Activated CD8-positive, alpha-beta T cell treated with anti-CD3 and anti-CD28 coated beads, Interleukin-2, amount 10 ng/mL, durations not matched to agents 7 days and 5 days (primary cell): Measurements from ENCODE around the gene PEX16. TPM values are rescaled to one million over a fixed set of nuclear protein-coding genes. Genes with fewer than 3 reads are reported as not detected.

ENCODE experiments used
- ATAC-seq: fragments of 150-1000 bp; cut with Tn5 transposase; one replicate; pipeline ENCODE4 v1.10.0; 2021; ENCODE audit warnings: moderate library complexity
- CTCF ChIA-PET: fragments of 350-600 bp; sonication (Branson Sonifier 250); formaldehyde crosslinking; loops from one replicate; lab custom pipeline; 2021; ENCODE audit warnings: antibody characterized with exemption; lab: Charles Lee
- POLR2A ChIA-PET: fragments of 350-600 bp; sonication (Branson Sonifier 250); formaldehyde crosslinking; loops from one replicate; lab custom pipeline; 2021; ENCODE audit warnings: antibody characterized with exemption; lab: Charles Lee
- DNase-seq: peaks from one replicate; pipeline ENCODE4 v3.0.0-alpha.2; 2020
- H3K27ac Mint-ChIP-seq: one replicate; pipeline ENCODE4 v1.8.0; 2021; ENCODE audit warnings: mild to moderate bottlenecking, mixed read lengths
- H3K27me3 Mint-ChIP-seq: one replicate; pipeline ENCODE4 v1.8.0; 2021; ENCODE audit warnings: low read depth, mixed read lengths
- H3K36me3 Mint-ChIP-seq: one replicate; pipeline ENCODE4 v1.8.0; 2021; ENCODE audit warnings: low read depth, mixed read lengths
- H3K4me1 Mint-ChIP-seq: one replicate; pipeline ENCODE4 v1.8.0; 2021; ENCODE audit warnings: low read depth, mixed read lengths
- H3K4me3 Mint-ChIP-seq: one replicate; pipeline ENCODE4 v1.8.0; 2021; ENCODE audit warnings: mild to moderate bottlenecking, mixed read lengths
- H3K9me3 Mint-ChIP-seq: one replicate; pipeline ENCODE4 v1.8.0; 2022; ENCODE audit warnings: mixed read lengths; ENCODE audit not compliant: insufficient read depth
- total RNA-seq, 2 experiments: library from RNA; stranded (reverse); gene quantifications; one replicate each; pipeline ENCODE4 v1.2.3, GENCODE V29; 2021

PEX16 gene
- 10 to 100 TPM; 50.0 to 54.6 TPM for total RNA-seq

GRCh38 chr11:45917623-45918330 lies at the start of gene PEX16:
Gene PEX16, minus strand, starts transcription at chr11:45917877. Its CDS starts 66 bp downstream, at chr11:45917811.
- ChIA-PET POLR2A (interaction anchor here (0.7 to 2.5 kb wide), 7 partner anchors 9 to 83 kb away, joined by 3 to 16 read pairs (median 4); no protein-coding TSS in a partner anchor), CTCF (interaction anchor here (0.6 to 2.4 kb wide), 12 partner anchors 46 to 320 kb away, joined by 3 to 13 read pairs (median 4); partner anchors contain the start of gene CRY2)
- Mint-ChIP-seq H3K4me3 (peak within 1 kb of the TSS; percentile 94), H3K27ac (peak within 1 kb of the TSS; percentile 99), H3K27me3 (peaks cover 6% of the 10 kb centered on the region), H3K36me3 (peaks cover 16% of the 10 kb centered on the region), H3K4me1 (peaks cover 50% of the 10 kb centered on the region), H3K9me3 (no peaks in the 10 kb centered on the region)
- DNase-seq, result peak; percentile 98
- peak; percentile 94 for ATAC-seq

- H3K27me3 Mint-ChIP-seq, result no peaks in the 10 kb centered on the region
- peaks cover 7% of the 10 kb centered on the region for H3K36me3 Mint-ChIP-seq
- peak; percentile 91 for ATAC-seq
- POLR2A ChIA-PET, result interaction anchor here (0.8 kb wide), 1 partner anchor 14 kb away, joined by 4 read pairs; no protein-coding TSS in a partner anchor
- no peaks in the 10 kb centered on the region for H3K9me3 Mint-ChIP-seq
- H3K4me1 Mint-ChIP-seq, result no peaks in the 10 kb centered on the region
- DNase-seq, result peak; percentile 69
- CTCF ChIA-PET, result interaction anchor here (0.8 to 4.9 kb wide), 62 partner anchors 9 to 594 kb away, joined by 3 to 83 read pairs (median 5); partner anchors contain the start of genes CRY2, PEX16 and SLC35C1
- H3K4me3 Mint-ChIP-seq, result no peak overlapping the region
- no peak overlapping the region for H3K27ac Mint-ChIP-seq
Observed at GRCh38 chr11:45964911-45965389, 47.3 kb upstream of the PEX16 start.

- Mint-ChIP-seq H3K27ac (no peak overlapping the region), H3K9me3 (no peaks in the 10 kb centered on the region), H3K27me3 (no peaks in the 10 kb centered on the region), H3K4me3 (no peak overlapping the region), H3K36me3 (no peaks in the 10 kb centered on the region), H3K4me1 (no peaks in the 10 kb centered on the region)
- DNase-seq (no peak), ATAC-seq (no peak)
- ChIA-PET POLR2A (no interaction called here), CTCF (interaction anchor here (0.7 kb wide), 1 partner anchor 14 kb away, joined by 3 read pairs; no protein-coding TSS in a partner anchor)
Observed at GRCh38 chr11:45961751-45962240, 44.1 kb upstream of the PEX16 start.

GRCh38 chr11:45960387-45961095 lies 42.9 kb upstream of the PEX16 start:
- ATAC-seq, result no peak
- no peaks in the 10 kb centered on the region for H3K27me3 Mint-ChIP-seq
- no peak overlapping the region for H3K4me3 Mint-ChIP-seq
- no peak overlapping the region for H3K27ac Mint-ChIP-seq
- no peak for DNase-seq
- H3K9me3 Mint-ChIP-seq, result no peaks in the 10 kb centered on the region
- peaks cover under 1% of the 10 kb centered on the region for H3K36me3 Mint-ChIP-seq
- H3K4me1 Mint-ChIP-seq, result no peaks in the 10 kb centered on the region
- CTCF ChIA-PET, result interaction anchor here (0.6 to 1.1 kb wide), 2 partner anchors 9 to 46 kb away, joined by 4 read pairs; no protein-coding TSS in a partner anchor
- POLR2A ChIA-PET, result no interaction called here

- no peak overlapping the region for H3K4me3 Mint-ChIP-seq
- ChIA-PET POLR2A (no interaction called here), CTCF (interaction anchor here (0.7 to 1.0 kb wide), 3 partner anchors 10 to 188 kb away, joined by 3 to 4 read pairs (median 3); no protein-coding TSS in a partner anchor)
- no peak overlapping the region for H3K27ac Mint-ChIP-seq
- no peaks in the 10 kb centered on the region for H3K27me3 Mint-ChIP-seq
- no peaks in the 10 kb centered on the region for H3K4me1 Mint-ChIP-seq
- no peak for DNase-seq
- no peak for ATAC-seq
- H3K9me3 Mint-ChIP-seq, result no peaks in the 10 kb centered on the region
- peaks cover 5% of the 10 kb centered on the region for H3K36me3 Mint-ChIP-seq
Observed at GRCh38 chr11:45959851-45960250, 42.2 kb upstream of the PEX16 start.

GRCh38 chr11:45949992-45950407 lies 32.3 kb upstream of the PEX16 start:
- POLR2A ChIA-PET, result interaction anchor here (0.6 kb wide), 1 partner anchor 10 kb away, joined by 5 read pairs; no protein-coding TSS in a partner anchor
- H3K36me3 Mint-ChIP-seq, result peaks cover 15% of the 10 kb centered on the region

GRCh38 chr11:45948356-45948755 lies 30.7 kb upstream of the PEX16 start:
- ATAC-seq (no peak), DNase-seq (no peak)
- CTCF ChIA-PET, result interaction anchor here (0.6 to 7.1 kb wide), 2 partner anchors 13 to 17 kb away, joined by 3 to 58 read pairs; no protein-coding TSS in a partner anchor
- POLR2A ChIA-PET, result no interaction called here
- peaks cover 14% of the 10 kb centered on the region for H3K36me3 Mint-ChIP-seq
- no peak overlapping the region for H3K27ac Mint-ChIP-seq
- H3K4me3 Mint-ChIP-seq, result no peak overlapping the region
- H3K27me3 Mint-ChIP-seq, result no peaks in the 10 kb centered on the region
- no peaks in the 10 kb centered on the region for H3K9me3 Mint-ChIP-seq
- no peaks in the 10 kb centered on the region for H3K4me1 Mint-ChIP-seq

More at GRCh38 chr11:45949992-45950407, 32.3 kb upstream of the PEX16 start:
- CTCF ChIA-PET, result interaction anchor here (1.1 to 7.1 kb wide), 3 partner anchors 16 to 34 kb away, joined by 3 to 58 read pairs (median 4); no protein-coding TSS in a partner anchor
- ATAC-seq (no peak), DNase-seq (no peak)
- Mint-ChIP-seq H3K4me1 (no peaks in the 10 kb centered on the region), H3K27ac (no peak overlapping the region), H3K27me3 (no peaks in the 10 kb centered on the region), H3K4me3 (no peak overlapping the region), H3K9me3 (no peaks in the 10 kb centered on the region)

GRCh38 chr11:45947885-45948284 lies 30.2 kb upstream of the PEX16 start:
- DNase-seq, result no peak
- no peak overlapping the region for H3K27ac Mint-ChIP-seq
- H3K4me3 Mint-ChIP-seq, result no peak overlapping the region
- H3K36me3 Mint-ChIP-seq, result peaks cover 14% of the 10 kb centered on the region
- ChIA-PET CTCF (interaction anchor here (0.6 to 7.1 kb wide), 2 partner anchors 14 to 18 kb away, joined by 3 to 58 read pairs; no protein-coding TSS in a partner anchor), POLR2A (no interaction called here)
- no peaks in the 10 kb centered on the region for H3K9me3 Mint-ChIP-seq
- no peak for ATAC-seq
- no peaks in the 10 kb centered on the region for H3K27me3 Mint-ChIP-seq
- no peaks in the 10 kb centered on the region for H3K4me1 Mint-ChIP-seq

GRCh38 chr11:45945397-45945999 lies 27.8 kb upstream of the PEX16 start:
- Mint-ChIP-seq H3K4me1 (no peaks in the 10 kb centered on the region), H3K4me3 (no peak overlapping the region), H3K27ac (no peak overlapping the region), H3K9me3 (no peaks in the 10 kb centered on the region), H3K36me3 (peaks cover 14% of the 10 kb centered on the region), H3K27me3 (no peaks in the 10 kb centered on the region)
- no peak for DNase-seq
- CTCF ChIA-PET, result interaction anchor here (1.1 to 1.6 kb wide), 3 partner anchors 20 to 293 kb away, joined by 3 to 6 read pairs (median 3); no protein-coding TSS in a partner anchor
- POLR2A ChIA-PET, result no interaction called here
- ATAC-seq, result no peak

GRCh38 chr11:45942381-45942780 lies 24.7 kb upstream of the PEX16 start:
- Mint-ChIP-seq H3K4me3 (no peak overlapping the region), H3K27ac (no peak overlapping the region), H3K36me3 (peaks cover 11% of the 10 kb centered on the region), H3K4me1 (no peaks in the 10 kb centered on the region), H3K9me3 (no peaks in the 10 kb centered on the region), H3K27me3 (no peaks in the 10 kb centered on the region)
- ATAC-seq (no peak), DNase-seq (no peak)
- ChIA-PET CTCF (interaction anchor here (1.1 to 1.4 kb wide), 2 partner anchors 23 to 69 kb away, joined by 3 to 6 read pairs; no protein-coding TSS in a partner anchor), POLR2A (no interaction called here)

- H3K36me3 Mint-ChIP-seq, result peaks cover 8% of the 10 kb centered on the region
- ChIA-PET POLR2A (no interaction called here), CTCF (interaction anchor here (0.9 to 1.4 kb wide), 2 partner anchors 65 to 68 kb away, joined by 3 to 4 read pairs; no protein-coding TSS in a partner anchor)
- no peaks in the 10 kb centered on the region for H3K4me1 Mint-ChIP-seq
- DNase-seq (no peak), ATAC-seq (no peak)
- no peaks in the 10 kb centered on the region for H3K9me3 Mint-ChIP-seq
- no peak overlapping the region for H3K27ac Mint-ChIP-seq
- H3K4me3 Mint-ChIP-seq, result no peak overlapping the region
- no peaks in the 10 kb centered on the region for H3K27me3 Mint-ChIP-seq
Observed at GRCh38 chr11:45941285-45941684, 23.6 kb upstream of the PEX16 start.
